ENCODE data around the gene DOC2B. TPM values are rescaled to one million over a fixed set of nuclear protein-coding genes. Genes with fewer than 3 reads are reported as not detected.

The DOC2B gene
- total RNA-seq, 1 donor from 2014 or later: 77.6 TPM

DNA sequence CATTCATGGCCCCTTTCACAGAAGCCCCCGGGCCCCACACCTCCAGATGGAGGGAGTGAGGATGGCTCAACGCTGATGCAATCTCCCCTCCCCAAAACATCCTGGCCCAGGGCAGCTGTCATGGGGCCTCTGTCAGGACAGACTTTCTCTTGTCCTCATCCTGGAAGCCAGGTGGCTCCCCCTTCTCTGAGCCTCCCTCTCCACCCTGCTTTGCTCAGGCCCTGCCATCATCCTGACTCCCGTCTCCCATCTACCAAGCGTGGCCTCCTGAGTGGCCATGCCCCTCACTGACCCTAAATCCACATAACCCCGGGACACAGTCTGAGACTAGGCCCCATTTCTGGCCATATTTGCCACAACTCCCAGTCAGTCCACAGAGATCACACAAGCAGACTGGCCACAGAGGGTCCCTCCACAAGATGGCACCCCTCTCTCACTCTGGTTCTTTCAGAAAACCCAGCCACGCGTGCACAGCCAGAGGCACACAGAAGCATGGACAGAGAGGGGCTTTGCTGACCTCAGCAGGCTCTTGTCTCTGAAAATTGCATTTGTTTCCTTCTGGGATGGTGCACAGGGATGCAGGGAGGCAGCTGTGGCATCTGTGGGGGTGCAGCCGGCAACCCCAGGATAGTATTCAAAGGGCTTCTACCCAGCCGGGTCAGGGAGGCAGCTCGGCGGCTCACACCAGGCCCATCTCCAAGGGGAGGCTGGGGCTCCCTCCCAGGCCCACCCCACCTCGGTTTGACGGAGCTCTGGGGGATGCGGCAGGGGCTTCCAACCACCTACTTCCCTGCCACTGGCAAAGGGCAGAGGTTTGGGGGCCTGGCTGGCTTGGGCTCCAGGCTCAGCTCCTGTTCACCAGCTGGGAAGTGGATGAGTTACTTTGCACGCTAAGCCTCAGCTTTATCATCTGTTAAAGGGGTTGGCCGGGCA lies 16.9 kb downstream of the DOC2B start:
- peak; percentile 19 for DNase-seq (ENCODE audit: low read depth)

DNA sequence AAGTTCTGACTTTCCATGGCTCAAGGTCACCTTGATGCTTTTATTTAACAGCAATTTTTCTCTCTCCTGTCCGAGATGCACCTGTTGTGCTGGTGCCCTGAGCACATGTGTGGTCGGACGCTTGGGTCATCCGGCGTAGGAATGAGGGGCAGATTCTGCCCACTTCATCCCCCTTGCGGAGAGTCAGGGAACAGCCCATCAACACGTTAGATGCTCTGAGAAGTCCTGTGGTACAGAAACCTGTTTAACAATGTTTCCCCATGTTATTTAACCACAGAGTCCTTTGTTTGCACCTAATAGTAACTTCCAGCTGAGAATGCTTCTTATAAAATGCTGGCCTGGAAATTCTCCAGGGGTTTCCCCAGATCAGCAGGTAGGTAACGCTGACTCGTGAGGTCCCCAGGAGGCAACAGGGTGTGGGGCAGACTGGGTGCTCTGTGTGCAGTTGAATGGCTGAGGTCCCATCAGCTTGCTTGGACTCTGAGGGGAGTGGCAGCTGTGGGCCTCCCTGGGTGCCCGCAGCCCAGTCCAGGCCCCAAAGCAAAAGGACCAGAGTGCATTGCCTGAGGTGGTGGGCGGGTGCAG lies 17.8 kb downstream of the DOC2B start:
- peak; percentile 44 for DNase-seq (ENCODE audit: low read depth)

DNA sequence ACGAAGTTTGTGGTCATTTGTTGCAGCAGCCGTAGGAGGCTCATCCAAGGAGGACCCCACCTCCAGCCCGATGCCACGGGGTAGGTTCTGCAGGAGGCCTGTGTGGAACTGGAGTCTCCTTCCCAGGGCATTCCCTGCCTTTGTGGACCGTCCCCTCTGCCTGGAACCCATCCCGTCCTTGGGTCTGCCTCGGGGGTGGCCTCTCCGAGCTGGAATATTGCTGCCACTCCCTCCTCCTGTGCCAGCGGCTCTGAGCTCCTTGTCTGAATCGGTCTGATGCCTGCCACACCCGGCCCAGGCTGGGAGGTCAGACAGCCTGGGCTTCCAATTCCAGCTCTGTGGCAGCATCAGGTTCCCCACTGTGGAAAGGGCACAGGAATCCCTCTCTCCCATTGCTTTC lies 18.8 kb downstream of the DOC2B start:
- DNase-seq (ENCODE audit: low read depth): no peak

DNA sequence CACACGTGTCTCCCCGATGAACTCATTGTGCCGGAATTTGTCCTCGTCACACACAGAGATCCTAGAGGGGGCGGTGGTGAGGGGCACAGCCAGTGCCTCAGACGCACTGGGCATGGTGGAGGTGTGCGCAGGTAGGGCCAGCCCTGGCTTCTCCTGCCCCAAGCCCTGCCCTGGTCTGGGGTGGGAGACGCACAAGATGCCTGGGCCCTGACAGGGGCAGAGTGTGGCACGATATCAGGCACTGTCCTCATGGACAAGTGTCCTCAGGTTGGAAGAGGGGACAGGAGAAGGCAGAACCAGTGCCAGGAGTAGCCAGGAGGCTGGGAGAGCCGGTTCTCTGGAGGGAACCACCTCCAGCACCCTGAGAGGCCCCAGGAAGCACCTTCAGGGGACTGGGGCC lies 20.0 kb downstream of the DOC2B start:
- DNase-seq (ENCODE audit: low read depth): no peak

DNA sequence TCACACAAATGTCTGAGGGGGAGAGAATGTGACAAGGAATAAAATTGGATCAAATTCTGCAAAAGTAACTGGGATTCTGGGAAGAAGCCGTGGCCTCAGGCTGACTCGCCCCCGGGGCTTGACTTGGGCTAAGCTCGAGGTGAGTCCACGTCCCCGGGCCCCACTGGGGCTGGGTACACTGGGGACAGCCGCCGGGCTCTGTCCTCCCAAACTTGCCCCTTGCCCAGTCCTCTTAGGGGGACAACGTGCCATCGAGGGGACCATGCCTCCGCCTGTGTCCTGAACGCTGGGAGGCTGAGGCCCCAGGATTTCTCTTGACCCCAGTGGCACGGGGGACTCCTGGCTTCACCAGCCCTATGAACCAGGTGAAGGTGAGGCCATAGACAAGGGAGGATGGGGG lies 21.1 kb downstream of the DOC2B start:
- DNase-seq (ENCODE audit: low read depth): no peak

DNA sequence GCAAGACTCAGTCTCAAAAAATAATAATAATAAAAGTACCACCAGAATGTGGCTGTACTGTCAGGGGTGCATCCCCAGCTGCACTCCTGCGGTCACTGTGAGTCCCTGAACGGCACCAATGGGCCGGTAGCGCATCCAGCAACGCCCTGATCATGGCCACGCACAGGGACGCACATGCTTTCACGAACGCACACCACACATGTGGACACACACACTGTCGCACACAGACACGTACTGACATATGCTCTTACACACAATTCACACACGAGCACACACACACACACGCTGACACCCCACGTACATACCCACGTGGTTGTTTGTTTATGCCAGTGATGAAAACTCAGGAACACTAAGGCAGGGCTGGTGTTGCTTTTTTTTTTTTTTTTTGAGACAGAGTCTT lies 21.8 kb downstream of the DOC2B start:
- DNase-seq (ENCODE audit: low read depth): no peak

DNA sequence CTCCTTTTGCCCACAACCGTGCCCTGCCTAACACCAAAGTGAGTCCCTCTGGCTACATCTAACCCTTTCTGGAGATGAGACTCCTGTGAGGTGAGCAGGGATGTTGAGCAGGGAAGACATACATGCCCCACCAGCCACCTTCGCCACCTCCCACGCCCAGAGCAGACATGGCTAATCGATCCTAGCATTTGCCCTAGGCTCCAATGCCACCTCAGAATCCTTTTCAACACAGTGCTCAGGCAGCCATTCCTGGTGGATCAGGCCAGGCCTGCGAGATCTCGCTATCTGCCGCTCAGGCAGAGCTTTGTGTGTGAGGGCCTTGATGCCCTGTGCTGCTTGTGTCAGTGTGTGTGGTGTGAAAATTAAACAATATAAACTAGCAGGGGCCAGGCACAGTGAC lies 23.1 kb downstream of the DOC2B start:
- no peak for DNase-seq (ENCODE audit: low read depth)

DNA sequence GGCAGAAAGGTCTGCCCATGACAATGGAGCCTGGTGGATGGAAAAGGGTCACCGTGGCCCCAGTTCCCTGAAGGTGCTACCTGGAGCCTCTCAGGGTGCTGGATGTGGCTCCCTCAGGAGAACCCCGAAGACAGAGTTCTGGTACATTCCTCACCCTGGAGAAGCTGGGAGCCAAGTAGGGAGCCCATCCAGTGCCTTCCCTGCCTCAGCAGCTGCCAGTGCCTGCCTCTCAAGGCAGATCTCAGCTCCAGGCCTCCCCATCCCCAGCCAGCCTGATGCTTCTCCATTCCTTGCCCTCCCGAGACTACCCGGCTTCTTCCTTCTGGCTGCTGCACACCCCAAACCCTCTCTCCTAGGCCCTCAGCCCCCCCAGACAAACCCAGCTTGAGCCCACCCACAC lies 23.5 kb downstream of the DOC2B start:
- DNase-seq (ENCODE audit: low read depth): no peak

DNA sequence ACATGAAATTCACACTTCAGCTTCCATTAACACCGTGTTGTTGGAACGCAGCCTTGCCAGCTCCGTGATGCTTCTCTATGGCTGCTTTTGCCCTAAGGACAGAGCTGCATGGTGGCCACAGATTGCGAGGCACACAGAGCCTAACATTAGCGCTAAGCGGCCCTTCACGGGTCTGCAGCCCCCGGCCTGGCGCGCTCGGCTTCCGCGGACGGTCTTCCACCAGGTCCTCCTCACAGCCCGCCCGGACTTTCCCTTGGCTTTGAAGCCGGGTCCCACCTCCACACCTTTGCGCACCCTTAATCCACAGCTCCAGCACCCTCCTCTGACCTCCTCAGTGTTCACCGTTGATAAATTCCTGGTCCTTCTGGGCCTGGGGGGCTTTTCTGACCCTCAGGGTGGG lies 24.5 kb downstream of the DOC2B start:
- DNase-seq (ENCODE audit: low read depth): no peak

DNA sequence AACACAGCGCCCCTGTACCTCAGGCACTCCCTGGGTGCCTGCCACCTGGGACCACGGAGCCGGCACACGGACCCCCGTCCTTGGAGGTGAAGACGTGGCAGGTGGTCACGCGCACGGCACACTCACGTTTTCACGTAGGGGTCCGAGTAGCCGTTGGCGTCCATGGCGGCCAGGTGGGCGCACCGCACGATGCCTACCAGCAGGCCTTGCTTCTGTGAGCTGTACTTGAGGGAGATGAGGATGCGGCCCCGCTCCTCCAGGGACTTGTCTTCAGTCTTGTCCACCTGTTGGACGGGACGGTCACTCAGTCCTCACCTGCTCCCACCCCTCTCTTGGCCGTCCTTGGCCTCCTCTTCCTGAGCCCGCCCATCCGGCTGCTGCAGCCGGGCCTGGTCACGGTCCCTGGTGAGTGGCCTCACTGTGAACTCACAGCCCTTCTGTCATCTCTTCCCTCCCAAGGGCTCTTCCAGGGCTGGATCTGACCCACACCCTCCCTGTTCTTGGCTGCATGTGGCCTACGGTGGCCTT lies 25.3 kb downstream of the DOC2B start:
- DNase-seq (ENCODE audit: low read depth): no peak

DNA sequence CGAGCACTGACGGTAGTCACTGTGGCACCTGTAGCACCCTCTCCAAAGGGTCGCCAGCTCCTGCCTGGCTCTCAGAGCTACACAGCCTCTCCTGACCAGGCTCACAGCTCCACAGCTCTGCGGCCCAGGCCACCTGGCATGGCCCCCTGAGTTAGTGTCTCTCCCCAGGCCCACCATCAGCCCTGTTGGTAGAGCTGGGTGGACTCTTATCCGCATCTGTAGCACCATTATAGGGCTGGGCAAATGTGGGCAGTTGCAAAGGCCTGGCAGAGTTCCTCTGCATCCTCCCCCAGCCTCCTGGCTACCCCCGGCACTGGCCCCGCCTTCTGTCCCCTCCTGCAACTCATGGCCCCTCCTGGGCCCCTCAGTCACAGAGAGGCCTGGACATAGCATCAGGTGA lies 25.9 kb downstream of the DOC2B start:
- no peak for DNase-seq (ENCODE audit: low read depth)

DNA sequence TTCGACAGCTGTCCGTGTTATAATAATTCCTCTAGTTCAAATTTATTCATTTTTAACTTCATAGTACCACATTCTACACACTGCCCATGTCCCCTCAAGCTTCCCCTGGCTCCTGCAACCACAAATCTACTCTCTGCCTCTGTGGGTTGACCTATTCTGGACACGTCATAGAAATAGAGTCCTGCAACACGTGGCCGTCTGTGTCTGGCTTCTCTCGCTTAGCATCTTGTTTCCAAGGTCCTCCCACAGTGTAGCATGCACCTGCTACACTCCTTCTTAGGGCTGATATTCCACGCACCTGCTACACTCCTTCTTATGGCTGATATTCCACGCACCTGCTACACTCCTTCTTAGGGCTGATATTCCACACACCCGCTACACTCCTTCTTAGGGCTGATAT lies 27.6 kb downstream of the DOC2B start:
- no peak for DNase-seq (ENCODE audit: low read depth)

DNA sequence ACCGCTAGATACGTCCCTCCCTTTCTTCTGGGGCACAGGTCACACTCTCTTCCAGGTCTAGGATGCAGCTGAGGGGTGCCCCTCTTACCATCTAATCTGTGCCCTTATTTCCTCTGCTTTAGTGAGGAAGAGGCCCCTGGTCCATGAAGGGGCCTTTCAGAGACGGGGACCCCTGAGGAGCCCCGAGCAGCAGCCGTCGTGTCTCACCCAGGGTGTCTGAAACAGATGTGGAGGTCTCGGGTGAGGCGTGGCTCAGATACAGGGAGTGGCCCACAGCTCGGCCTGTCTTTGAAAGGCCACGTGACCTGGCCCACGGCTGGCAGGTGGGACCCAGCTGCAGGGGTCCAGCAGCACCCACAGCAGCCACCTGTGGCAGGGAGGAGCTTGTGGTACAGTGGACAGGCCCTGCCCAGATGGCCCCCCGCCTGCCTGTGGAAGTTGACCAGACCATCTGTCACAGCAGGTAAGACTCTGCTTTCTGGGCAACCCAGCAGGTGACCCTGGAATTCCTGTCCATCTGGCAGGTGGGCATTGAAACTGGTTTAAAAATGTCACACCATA lies 28.5 kb downstream of the DOC2B start:
- DNase-seq (ENCODE audit: low read depth): no peak

DNA sequence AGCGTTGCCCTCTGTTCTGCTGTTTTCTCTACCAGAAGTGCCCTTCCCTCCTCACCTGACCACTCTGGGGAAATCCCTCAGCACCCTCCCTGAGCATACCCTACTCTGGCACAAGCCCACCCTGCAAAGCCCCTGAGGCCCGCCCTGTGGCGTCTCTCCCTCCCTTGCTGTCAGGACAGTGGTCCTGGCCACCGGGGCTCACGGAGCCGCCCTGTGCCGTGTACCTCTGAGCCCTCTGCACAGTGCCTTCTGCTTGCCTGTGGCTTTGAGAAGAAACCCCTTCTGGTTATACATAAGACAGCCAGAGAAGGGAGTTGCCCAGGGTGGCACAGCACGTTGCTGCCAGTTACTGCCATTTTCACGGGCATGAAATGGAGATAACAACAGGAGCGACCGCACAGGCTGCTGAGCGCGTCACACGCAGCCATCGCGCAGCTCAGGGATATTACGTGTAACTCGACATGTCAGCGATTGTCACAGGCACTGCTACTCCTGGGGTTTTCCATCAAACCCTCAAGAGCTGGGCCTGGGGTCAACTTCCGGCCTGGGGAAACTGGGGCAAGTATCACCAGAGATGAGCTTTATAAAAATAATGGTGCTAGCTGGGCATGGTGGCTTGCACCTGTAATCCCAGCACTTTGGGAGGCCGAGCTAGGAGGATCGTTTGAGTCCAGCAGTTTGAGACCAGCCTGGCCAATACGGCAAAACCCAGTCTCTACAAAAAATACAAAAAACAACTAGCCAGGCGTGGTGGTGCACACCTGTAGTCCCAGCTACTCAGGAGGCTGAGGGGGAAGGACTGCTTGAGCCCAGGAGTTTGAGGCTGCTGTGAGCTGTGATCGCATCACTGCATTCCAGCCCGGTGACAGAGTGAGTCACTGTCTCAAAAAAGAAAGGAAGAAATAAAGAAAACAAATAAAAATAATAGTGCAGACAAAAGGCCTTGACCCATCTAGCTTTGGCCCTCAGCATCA lies 29.3 kb downstream of the DOC2B start:
- DNase-seq (ENCODE audit: low read depth): peak; percentile 20

DNA sequence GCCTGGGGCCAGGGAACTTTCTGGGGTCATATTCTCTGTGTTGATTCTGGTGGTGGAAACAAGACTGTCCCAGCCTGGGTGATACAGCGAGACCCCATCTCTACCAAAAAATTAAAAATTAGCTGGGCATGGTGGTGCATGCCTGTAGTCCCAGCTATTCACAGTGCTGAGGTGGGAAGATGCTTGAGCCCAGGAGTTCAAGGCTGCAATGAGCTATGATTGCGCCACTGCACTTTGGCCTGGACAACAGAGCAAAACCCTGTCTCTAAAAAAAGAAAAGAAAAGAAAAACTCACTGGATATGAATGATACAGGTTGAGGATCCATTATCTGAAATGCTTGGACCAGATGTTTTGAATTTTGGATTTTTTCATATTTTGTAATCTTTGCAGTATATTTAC lies 30.4 kb downstream of the DOC2B start:
- no peak for DNase-seq (ENCODE audit: low read depth)

DNA sequence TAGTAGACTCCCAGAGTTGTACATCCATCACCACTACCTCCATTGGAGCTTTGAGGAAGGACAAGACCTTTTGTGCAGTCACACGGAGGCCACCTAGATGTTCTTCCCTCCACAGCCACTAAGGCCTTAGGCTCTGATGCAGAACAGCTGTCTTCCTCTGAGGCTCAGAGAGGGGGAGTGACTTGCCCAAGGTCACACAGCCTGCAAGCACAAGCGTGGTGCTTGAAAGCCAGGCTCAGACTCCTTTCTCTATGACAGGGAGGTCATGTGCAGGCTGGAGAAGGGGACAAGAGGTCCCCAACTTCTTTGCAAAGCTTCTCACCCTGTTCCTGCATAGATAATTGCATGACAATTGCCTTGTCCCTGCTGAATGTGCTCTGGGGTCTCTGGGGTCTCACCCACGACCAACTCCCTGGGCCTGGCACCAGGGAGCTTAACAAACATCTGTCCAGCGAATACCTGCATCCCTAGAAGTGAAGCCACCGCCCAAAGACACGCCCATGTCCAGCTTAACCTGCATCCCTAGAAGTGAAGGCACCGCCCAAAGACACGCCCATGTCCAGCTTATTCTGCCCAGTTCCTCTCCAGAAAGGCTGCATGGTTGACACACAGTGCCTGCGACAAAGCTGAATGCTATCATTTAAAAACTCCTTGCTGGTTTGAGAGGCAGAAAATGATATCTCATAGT lies 31.4 kb downstream of the DOC2B start:
- DNase-seq (ENCODE audit: low read depth): no peak

DNA sequence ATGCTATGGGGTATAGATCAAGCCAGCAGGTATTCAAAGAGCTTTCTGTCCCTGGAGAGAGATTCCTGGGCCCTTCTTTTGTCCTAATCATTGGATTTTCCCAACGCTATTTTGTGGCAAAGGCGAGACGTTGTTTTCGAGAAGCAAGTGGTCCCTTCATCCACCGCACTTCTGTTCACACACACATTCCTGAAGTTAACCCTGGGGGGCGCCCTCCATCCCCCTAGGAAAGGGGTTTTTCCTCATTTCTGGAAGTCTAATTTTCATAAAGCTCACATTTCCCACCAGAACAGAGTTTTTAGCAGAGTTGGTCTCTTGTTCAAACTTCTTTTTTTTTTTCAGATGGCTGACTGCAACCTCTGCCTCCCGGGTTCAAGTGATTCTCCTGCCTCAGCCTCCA lies 32.2 kb downstream of the DOC2B start:
- DNase-seq (ENCODE audit: low read depth): no peak

DNA sequence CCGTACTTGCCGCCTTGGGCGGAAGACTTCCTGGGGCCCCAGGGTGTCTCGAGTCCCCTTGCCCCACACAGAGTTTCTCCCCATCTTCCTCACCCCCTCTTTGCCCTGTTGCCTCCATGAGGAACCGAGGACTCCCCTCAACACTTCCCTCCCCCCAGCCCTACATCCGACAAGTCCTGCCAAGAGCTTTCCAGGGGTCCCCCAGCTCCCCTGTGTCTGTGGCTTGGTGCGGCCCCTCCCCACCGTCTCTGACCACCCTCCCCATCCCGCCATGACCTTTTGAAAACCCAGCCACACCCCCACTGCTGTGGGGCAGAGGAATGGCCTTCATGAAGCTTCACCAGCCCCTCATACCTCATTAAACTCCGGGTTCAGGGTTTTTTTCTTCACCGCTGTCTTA lies 32.7 kb downstream of the DOC2B start:
- no peak for DNase-seq (ENCODE audit: low read depth)

DNA sequence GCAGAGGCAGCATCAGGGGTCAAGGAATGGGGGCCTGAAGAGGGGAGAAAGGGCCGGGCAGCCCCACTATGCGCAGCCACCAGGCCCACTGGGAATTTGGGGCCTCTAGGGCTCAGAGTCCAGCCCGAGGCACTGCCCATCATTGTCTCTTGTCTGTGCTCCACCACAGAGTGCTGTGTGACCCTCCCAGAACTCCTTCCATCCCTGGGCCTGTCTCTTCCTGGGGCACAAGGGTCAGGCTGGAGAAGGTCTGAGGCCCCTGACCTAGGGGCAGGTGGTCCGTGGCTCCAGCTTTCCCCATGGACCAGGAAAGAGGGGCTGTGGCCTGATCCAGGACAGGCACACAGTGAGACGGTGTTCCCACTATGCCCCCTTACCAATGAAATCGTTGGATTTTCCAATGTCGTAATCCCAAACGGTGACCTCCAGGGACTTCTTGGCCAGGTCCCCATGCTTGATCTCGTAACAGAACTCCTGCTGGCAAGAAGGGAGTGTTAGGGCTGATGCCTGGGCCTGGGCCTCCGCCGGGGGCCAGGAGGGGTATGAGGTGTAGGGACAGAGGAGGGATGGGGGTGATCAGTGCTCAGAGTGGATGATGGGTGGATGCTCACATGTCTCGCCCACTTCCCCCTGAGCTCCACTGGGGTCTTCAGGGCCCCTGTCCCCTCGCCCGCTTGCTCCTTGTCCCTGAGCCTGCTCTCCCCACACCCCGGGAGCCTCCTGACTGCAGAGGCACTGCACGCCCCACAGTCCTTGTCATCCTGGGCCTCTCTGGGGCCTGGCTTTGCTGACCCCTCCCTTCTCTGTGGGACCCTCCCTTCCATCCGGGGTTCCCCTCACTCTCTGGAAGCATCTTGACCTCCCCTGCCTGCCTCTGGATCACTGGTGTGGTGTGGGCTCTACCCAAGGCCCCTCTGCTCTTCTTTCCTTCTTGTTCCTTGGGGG lies 33.4 kb downstream of the DOC2B start:
- DNase-seq (ENCODE audit: low read depth): no peak
